Hindlimb muscle (tissue), 1 donor: Measurements from ENCODE around the gene PRKN. TPM values are rescaled to one million over a fixed set of nuclear protein-coding genes. Genes with fewer than 3 reads are reported as not detected.

Experiments used
- DNase-seq: peaks from one replicate; pipeline ENCODE4 v3.0.0-alpha.2; 2013
- polyA plus RNA-seq: library from polyadenylated mRNA; unstranded; fragments of 120-200 nt; gene quantifications from one replicate; pipeline ENCODE4 v1.2.1, GENCODE V29; 2013; ENCODE audit not compliant: insufficient read length

PRKN gene
- polyA plus RNA-seq, 1 donor: 4.5 TPM

GRCh38 chr6:162438980-162439379 is 288.6 kb downstream of the PRKN start:
- no peak for DNase-seq

DNA sequence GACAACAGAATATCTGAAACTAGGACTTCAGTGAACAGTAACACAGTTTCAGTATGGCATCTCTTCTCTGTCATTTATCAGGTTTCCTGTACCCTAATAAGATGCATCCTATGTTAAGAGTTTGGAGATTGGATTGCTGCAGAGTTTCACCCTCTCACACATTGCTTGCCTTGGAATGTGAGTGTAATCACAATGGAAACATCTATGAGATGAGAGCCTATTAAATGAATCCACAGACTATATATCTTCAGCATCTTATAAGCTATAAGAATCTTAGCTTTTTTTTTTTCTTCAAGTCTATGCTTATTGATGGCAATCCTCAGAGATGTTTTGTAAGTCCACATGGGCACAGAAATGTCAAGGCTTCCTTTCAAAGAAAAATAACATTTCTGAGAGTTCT is 292.5 kb downstream of the PRKN start:
- no peak for DNase-seq

GRCh38 chr6:162421004-162421403 is 306.6 kb downstream of the PRKN start:
- DNase-seq: no peak

DNA sequence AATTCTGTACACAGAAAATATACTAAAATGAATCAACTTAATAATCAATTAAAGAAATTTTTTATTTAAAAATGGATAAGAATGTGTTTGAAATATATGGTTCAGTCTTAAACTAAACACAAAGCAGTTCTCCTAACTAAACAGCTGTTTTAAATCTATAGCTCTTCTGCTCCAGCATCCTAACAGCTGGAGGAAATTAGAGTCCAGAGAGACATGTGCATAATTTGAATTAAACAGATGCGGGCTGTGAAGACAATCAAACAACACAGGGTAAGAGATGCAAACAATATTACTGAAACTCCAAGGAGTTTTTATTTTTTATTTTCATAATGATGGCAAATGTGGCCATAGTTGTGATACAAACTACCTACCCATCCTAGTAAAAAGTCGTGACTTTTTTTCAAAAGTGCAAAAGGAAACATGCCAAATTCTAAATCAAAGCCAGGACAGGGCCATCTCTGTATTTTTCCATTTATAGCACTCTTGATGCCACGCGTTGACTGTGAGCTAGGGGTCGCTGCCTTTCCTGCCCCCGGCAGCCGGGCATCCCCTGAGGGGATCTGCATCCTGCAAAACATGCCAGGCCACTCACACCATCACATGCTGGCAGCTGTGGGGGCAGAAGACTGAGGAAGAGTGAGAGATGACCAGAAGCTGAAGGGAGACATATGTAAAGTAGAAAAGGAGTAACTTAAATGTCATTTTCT is 310.6 kb downstream of the PRKN start:
- DNase-seq: peak; percentile 64

- DNase-seq: no peak
Observed at GRCh38 chr6:162416307-162416706, 311.3 kb downstream of the PRKN start.

DNA sequence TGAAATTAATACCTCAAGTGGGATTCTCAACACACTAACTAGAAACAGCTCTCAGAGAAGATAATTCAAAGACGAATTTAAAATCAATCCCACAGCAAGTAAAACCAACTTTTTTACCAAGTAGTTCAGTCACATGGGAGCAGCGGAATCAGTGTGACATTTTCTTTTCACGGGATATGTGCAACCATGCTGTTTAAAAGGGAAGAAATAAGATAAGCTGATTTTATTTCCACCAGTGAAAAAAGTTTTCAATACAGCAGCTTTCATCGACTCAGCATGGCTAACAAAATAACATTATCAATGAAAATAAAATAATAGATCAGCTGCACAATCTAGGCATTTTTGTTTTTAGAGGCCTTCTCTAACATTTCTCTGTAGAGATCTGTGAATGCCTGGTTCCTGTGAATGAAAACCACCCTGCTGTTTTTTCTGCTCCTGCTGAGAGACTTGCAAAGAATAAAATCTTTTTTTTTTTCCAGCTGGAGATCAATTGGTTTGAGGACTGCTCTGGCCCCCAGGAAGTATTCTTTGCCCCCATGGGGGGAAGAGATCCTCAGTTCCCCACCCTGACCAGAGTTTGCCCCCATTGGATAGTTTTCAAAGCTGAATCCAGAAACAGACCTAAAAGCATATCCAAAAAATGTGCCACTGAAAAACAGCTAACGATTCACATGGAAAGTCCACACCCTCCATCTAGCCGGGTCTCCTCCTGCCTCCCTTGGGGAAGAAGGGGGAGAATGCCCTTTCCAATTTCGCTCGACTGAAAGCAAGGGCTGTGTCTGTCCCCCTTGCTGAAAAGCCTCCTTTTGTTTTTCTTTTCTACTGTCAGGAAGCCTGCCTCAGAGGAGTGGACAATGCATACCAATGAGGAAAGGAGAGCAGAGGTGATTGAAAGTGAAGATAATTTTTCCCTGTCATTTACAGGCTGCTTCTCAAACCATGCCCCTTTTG is 317.6 kb downstream of the PRKN start:
- no peak for DNase-seq

DNA sequence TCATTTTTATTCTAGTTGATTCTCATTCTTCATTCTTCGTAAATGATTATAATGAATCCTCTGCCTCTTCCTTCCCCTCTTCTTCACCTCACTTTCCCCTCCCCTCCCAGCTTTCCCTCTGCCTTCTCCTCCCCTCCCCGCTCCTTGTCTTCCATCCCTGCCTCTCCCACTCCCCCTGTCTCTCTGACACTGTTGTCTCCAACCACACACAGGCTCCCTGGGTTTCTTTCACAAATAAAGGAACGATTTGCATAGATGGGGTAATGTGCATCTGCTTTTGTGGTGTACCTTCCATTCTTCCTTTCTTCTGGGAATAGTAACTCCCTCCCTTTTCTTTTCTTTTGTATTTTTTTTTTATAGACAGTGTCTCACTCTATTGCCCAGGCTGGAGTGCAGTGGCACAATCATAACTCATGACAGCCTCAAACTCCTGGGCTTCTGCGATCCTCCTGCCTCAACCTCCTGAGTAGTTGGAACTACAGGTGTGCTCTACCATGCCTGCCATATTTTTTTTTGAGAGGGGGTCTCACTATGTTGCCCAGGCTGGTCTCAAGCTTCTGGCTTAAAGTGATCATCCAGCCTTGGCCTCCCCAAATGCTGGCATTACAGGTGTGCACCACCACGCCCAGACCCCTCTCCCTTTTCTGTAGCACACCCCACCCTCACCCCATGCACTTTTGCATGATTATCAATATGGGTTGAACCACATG is 318.6 kb downstream of the PRKN start:
- DNase-seq: no peak

DNA sequence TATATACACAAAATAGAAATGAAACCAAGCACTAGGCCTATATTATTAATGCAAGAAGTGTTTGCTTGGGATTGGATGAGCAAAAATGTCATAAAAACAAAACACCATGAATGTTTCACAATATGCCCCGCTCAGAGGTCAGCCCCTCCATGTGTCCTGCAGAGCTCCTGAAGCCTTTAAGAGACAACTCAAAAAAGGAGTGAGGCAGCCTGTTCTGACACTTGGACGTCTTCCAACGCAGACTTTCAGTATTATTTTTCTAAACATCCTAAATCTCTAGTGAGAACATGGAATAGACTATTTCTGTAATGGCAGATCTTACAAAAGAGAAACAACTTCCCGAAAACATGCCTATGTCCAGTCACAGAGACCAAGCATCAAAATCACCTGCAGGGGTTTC is 322.6 kb downstream of the PRKN start:
- peak; percentile 32 for DNase-seq

- no peak for DNase-seq
Observed at GRCh38 chr6:162403031-162403430, 324.5 kb downstream of the PRKN start.

DNA sequence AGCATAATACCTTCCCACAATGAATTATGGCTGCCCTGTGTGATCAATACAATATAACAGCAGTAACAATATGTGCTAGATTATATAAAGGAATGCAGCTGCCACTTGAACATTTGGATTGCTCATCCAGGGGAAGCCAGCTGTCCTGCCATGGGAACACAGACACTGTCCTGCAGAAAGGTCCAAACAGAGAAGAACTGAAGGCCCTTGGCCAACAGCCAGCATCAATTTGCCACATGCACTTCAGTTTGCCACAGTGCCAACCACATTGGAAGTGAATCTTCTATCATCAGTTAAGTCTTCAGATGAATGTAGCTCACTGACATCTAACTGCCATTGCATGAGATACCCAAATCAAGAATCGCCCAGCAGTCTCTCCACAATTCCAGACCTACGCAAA is 332.4 kb downstream of the PRKN start:
- no peak for DNase-seq

GRCh38 chr6:162390961-162391811 is 336.4 kb downstream of the PRKN start:
- peak; percentile 91 for DNase-seq

- no peak for DNase-seq
Observed at GRCh38 chr6:162389343-162390085, 338.1 kb downstream of the PRKN start.

DNA sequence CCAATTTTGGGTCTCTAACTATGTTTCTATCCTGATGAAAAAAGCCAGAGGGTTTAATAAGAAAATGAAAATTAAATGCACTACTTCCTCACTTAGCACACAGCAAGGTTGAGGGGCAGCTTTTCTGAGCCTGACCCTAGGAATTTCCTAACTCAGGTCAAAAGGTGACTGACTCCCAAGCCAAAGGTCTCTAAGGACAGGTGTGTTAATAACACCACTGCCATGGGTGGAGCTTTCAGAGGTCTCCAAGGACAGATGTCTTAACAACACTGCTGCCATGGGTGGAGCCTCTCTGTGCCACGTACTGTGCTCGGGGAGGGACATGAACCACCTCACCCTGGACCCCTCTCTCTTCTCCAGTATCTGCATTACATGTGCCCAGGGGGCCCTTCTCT is 339.2 kb downstream of the PRKN start:
- no peak for DNase-seq

DNA sequence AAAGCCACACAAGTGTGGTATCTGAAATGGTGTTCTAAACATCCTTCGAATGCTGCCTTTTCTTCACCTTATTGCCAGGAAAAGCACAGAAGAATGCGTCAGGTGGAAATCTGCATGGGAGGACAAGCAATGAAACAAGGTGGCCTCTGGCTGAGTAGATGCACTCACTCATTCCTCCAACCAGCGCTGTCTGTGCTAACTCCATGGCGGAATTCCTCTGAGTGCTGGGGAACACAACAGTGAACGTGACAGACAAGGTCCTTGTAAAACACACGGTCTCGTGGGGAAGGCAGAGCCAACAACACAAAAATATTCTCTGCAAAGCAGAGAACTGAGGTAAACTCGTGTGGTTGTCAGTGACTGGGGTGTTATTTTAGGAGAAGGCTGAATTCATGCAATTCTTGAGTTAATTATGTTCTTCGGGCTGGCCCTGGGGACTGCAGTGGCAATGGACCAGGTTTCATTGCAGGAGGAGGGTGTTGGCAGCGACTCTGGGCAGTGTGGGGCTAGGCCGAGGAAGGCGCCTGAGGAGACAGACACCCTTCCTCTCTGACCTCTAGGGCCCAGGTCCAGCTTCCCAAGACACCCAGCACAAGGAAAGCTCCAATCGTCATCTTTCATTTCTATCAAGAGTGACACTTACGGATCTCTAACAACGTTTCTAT is 339.7 kb downstream of the PRKN start:
- no peak for DNase-seq

DNA sequence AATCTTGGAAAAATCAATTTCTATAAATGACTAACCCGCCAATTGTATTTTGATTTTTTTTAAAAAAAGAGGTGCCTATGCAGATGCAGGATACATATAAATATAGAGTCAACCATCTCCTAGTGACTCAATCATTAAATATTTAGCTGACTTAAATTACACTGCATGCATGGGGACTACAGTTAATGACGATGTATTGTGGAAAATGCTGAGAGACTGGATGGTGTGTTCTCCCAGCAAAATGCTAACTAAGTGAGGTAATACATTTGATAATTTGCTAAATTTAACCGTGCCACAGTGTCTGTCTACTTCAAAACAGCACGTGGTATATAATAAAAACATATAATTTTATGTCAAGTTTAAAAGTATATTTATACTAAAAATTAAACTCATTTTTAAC is 341.6 kb downstream of the PRKN start:
- DNase-seq: peak; percentile 35

- DNase-seq: no peak
Observed at GRCh38 chr6:162379757-162380409, 347.7 kb downstream of the PRKN start.

DNA sequence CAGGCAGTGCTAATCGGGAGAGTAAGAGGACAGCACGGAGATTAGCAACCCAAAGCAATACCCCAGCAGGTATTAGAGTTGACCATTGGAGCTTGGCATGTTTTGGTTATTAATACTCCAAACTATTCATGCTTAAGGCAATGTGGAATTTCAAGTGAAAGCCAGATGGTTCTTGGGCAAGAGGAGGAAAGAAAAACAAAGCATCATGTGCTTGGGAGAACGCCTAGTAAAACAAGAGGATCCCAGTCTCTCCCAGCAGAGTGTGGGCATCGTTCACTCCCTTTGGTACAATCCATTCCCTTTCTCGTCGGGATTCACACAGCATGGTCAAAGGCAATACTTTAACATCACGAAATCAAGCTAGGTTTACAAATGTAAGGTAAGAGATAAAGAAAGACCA is 349.8 kb downstream of the PRKN start:
- no peak for DNase-seq

- no peak for DNase-seq
Observed at GRCh38 chr6:162373868-162374267, 353.7 kb downstream of the PRKN start.

GRCh38 chr6:162373192-162373591 is 354.4 kb downstream of the PRKN start:
- no peak for DNase-seq

DNA sequence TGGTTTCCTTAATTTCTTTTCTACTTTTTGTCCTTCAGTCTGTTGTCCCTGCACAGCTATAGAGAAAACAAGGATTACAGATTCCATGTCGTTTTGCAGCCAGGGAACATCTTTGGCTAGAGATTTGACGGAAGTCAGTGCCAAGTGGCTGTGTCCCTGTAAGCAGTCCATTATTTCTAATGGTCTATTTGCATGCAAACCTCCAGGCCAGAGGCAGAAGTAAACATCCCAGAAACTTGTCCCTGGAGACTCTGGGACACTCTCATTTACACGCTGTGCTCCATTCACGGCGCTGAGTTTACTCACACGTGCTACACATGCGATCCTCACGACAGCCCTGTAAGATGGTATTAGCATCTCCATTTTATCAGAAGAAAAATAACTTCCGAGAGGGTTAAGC is 355.5 kb downstream of the PRKN start:
- no peak for DNase-seq
